PFSK-1 (cell line): ENCODE results near the gene TXNDC15.

Experiments
- FOXP2 ChIP-seq: optimal IDR thresholded peaks from 2 replicates; pipeline ENCODE3; 2011; ENCODE audit warnings: borderline replicate concordance, control low read depth, inconsistent platforms; ENCODE audit not compliant: insufficient read depth; ENCODE audit errors: extremely low read length, extremely low read depth
- POLR2AphosphoS5 ChIP-seq: IDR thresholded peaks from 2 replicates; pipeline ENCODE4 v1.6.1; 2012; ENCODE audit warnings: low read depth, mild to moderate bottlenecking, control low read depth, low read length, moderate library complexity
- SIN3A ChIP-seq: IDR thresholded peaks from 2 replicates; pipeline ENCODE4 v1.6.1; 2012; ENCODE audit warnings: mild to moderate bottlenecking, low read length, moderate library complexity, borderline replicate concordance; ENCODE audit not compliant: insufficient read depth
- TAF1 ChIP-seq: IDR thresholded peaks from 2 replicates; pipeline ENCODE4 v1.6.1; 2012; ENCODE audit warnings: low read length, control low read depth, borderline replicate concordance; ENCODE audit not compliant: insufficient read depth
- TF ChIP-seq, protein P1 (sequence below), 2 experiments: IDR thresholded peaks; 2 replicates each; pipeline versions ENCODE4 v1.6.1 to v1.8.0; 2011 to 2012; ENCODE audit warnings: low read depth in 2 of 2, low read length in 2 of 2, control low read depth in 1 of 2, inconsistent platforms in 1 of 2, mild to moderate bottlenecking in 1 of 2, moderate library complexity in 1 of 2; ENCODE audit not compliant: insufficient read depth in 1 of 2

Gene TXNDC15

DNA sequence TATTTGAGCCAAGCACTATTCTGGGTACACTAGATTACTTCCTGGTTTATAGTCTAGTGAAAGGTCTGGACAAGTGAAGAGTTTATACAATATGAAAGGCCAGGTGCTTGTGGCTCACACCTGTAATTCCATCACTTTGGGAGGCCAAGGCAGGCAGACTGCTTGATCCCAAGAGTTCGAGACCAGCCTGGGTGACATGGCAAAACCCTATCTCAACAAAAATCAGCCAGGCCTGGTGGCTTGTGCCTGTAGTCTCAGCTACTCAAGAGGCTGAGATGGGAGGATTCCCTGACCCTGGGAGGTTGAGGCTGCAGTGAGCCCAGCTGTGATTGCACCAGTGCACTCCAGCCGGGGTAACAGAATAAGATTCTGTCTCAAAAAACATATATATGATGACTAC lies 9.5 kb upstream of the TXNDC15 start:
- TF ChIP-seq TAF1 (no peak), FOXP2 (no peak), POLR2AphosphoS5 (no peak), SIN3A (no peak)
- TF ChIP-seq, protein P1, sequence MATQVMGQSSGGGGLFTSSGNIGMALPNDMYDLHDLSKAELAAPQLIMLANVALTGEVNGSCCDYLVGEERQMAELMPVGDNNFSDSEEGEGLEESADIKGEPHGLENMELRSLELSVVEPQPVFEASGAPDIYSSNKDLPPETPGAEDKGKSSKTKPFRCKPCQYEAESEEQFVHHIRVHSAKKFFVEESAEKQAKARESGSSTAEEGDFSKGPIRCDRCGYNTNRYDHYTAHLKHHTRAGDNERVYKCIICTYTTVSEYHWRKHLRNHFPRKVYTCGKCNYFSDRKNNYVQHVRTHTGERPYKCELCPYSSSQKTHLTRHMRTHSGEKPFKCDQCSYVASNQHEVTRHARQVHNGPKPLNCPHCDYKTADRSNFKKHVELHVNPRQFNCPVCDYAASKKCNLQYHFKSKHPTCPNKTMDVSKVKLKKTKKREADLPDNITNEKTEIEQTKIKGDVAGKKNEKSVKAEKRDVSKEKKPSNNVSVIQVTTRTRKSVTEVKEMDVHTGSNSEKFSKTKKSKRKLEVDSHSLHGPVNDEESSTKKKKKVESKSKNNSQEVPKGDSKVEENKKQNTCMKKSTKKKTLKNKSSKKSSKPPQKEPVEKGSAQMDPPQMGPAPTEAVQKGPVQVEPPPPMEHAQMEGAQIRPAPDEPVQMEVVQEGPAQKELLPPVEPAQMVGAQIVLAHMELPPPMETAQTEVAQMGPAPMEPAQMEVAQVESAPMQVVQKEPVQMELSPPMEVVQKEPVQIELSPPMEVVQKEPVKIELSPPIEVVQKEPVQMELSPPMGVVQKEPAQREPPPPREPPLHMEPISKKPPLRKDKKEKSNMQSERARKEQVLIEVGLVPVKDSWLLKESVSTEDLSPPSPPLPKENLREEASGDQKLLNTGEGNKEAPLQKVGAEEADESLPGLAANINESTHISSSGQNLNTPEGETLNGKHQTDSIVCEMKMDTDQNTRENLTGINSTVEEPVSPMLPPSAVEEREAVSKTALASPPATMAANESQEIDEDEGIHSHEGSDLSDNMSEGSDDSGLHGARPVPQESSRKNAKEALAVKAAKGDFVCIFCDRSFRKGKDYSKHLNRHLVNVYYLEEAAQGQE (IDR thresholded peaks at IDR 0.05; ENCODE audit: insufficient read depth in 1 of 2, low read depth in 2 of 2, low read length in 2 of 2) = no peak

DNA sequence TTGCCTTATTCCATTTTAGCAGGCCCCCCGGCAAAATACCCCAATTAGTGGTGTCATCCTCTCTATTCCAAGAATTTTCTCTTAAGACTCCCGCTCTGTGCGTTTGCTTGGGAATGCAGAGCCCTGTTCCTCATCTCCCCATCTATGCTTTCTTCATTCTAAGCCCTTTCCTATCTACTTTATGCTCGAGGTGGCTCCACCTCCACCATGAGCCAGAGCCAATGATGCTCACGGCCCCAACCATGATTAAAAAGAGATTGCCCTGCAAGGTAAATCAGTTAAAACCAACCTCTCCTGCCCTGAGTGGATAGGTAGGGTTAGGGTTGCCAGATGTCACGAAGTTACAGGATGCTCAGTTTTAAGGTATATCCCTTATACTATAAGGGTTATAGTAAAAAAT lies 677 bp upstream of the TXNDC15 start:
- TF ChIP-seq SIN3A (no peak), FOXP2 (no peak), POLR2AphosphoS5 (no peak), TAF1 (no peak)
- TF ChIP-seq, protein P1 (IDR thresholded peaks at IDR 0.05; ENCODE audit: insufficient read depth in 1 of 2, low read depth in 2 of 2, low read length in 2 of 2) = no peak

DNA sequence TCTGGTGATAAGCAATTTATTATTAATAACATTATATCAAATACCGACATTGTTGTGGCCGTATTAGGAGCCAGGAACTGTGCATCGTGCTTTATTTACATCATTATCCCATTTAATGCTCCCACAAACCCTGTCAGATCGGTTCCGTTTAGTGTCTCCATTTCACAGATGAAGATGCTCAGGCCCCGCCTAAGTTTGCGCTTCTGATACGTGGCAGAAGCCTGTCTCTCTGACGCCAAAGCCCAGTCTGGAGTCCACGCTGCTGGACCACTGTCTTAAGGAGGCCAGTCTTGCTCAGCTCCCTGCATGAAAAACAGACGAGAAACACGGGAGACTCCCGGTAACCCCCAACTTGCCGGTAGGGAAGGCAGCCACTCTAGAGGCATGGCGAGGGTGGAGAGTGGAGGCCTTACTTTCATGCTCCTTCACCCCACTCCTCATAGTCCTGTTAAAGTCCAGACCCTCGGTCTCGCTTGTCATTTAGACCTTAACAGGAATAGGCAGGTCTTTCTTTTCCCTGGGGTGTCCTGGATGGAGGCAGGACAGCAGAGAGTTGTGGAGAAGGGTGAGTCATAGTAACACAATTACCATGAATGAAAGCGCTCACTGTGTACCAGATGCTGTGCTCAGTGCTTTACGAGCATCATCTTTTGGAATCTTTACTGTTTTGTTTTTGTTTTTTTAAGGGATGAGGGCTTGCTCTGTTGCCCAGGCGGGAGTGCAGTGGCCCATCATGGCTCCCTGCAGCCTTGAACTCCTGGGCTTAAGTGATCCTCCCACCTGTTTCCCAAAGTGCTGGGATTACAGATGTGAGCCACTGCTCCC lies 872 bp downstream of the TXNDC15 start:
- peak; percentile 88 for TF ChIP-seq POLR2AphosphoS5
- TF ChIP-seq, protein P1 (IDR thresholded peaks at IDR 0.05; ENCODE audit: insufficient read depth in 1 of 2, low read depth in 2 of 2, low read length in 2 of 2) = no peak
- TF ChIP-seq SIN3A = no peak

DNA sequence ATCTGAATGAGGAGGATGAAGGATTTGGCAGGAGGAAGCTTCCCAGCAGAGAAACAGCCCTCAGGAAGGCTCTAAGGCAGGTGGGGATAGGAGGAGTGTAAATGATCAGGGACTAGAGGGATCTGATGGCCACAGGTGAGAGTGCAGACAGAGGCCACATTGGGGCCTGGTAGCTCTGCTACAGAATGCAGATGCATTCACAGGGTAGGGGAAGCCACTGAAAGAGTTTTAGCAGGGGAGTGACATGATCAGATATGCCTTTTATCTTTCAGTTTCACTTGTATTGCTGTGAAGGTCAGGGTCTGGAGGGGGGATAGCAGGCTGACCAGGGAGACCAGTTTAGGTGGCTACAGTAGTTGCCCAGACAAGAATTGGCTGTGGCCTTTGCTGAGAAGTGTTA lies 3.0 kb downstream of the TXNDC15 start:
- no peak for TF ChIP-seq POLR2AphosphoS5
- TF ChIP-seq, protein P1 (IDR thresholded peaks at IDR 0.05; ENCODE audit: insufficient read depth in 1 of 2, low read depth in 2 of 2, low read length in 2 of 2) = no peak
- TF ChIP-seq FOXP2 = no peak
- no peak for TF ChIP-seq SIN3A
- no peak for TF ChIP-seq TAF1
